SU-DHL-6 (cell line): ENCODE measurements around the gene OR56A3.

Experiments used
- EZH2phosphoT487 ChIP-seq: fragments of 200-600 bp; sonication (generic), shearing (Covaris generic); conservative IDR thresholded peaks from 2 replicates; pipeline ENCODE4 v1.6.1; 2018; ENCODE audit warnings: mild to moderate bottlenecking, antibody characterized with exemption, low read length, moderate library complexity, mixed read lengths
- TF ChIP-seq, protein P1 (sequence below): fragments of 200-600 bp; sonication (generic); IDR thresholded peaks from one replicate; pipeline ENCODE4 v1.5.1; 2017; ENCODE audit warnings: antibody characterized with exemption, mild to moderate bottlenecking, low read length, moderate library complexity; ENCODE audit not compliant: insufficient read depth, poor library complexity, severe bottlenecking

DNA sequence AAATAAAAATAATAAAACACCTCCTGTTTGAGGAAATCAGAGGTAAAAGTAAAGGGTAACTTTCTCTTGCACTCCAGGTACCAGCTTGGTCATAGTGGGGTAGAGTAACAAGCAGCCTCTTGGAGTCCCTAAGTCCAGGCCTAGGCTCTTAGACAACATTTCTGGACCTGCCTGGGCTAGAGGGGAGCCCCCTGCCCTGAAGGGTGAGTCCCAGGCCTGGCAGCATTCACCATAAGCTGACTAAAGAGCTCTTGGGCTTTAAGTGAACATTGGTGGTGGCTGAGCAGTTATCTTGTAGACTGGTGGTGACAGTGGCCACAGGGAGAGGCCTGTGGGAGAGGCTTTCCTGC is 18.6 kb upstream of the OR56A3 start:
- TF ChIP-seq, protein P1, sequence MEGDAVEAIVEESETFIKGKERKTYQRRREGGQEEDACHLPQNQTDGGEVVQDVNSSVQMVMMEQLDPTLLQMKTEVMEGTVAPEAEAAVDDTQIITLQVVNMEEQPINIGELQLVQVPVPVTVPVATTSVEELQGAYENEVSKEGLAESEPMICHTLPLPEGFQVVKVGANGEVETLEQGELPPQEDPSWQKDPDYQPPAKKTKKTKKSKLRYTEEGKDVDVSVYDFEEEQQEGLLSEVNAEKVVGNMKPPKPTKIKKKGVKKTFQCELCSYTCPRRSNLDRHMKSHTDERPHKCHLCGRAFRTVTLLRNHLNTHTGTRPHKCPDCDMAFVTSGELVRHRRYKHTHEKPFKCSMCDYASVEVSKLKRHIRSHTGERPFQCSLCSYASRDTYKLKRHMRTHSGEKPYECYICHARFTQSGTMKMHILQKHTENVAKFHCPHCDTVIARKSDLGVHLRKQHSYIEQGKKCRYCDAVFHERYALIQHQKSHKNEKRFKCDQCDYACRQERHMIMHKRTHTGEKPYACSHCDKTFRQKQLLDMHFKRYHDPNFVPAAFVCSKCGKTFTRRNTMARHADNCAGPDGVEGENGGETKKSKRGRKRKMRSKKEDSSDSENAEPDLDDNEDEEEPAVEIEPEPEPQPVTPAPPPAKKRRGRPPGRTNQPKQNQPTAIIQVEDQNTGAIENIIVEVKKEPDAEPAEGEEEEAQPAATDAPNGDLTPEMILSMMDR = no peak
- no peak for TF ChIP-seq EZH2phosphoT487
